IPS-NIHi11 (cell line): Measurements from ENCODE around the gene B4GALT5.

Source experiments
- DNase-seq: peaks from one replicate; pipeline ENCODE4 v3.0.0; 2012; ENCODE audit warnings: mixed read lengths, low spot score

The B4GALT5 gene

DNA sequence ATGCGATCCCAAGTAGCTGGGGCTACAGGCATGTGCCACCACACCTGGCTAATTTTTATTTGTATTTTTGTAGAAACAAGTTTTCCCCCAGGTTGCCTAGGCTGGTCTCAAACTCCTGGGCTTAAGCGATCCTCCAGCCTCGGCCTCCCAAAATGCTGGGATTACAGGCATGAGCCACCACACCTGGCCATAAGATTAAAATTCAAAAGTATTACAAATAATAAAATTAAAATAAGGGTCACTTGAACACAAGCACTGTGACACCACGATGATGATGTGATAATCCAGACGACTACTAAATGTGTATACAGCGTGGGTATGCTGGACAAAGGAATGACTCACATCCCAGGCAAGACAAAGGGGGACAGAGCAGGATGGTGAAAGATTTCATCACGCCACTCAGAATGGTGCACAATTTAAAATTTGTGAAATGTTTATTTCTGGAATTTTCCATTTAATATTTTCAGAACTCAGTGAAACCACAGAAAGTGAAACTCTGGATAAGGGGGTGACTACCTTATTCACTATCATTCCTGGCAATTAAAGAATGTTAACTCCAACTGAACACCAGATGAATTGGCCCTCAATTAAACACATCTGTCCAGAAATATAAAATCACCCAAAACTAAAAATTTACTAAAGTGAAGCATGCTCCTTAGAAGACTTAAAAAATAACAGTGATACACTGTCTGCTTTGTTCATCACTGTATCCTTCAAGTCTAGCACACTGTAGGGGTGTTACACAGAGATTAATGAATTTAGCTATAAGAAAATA is 13.1 kb downstream of the B4GALT5 start:
- DNase-seq: no peak

DNA sequence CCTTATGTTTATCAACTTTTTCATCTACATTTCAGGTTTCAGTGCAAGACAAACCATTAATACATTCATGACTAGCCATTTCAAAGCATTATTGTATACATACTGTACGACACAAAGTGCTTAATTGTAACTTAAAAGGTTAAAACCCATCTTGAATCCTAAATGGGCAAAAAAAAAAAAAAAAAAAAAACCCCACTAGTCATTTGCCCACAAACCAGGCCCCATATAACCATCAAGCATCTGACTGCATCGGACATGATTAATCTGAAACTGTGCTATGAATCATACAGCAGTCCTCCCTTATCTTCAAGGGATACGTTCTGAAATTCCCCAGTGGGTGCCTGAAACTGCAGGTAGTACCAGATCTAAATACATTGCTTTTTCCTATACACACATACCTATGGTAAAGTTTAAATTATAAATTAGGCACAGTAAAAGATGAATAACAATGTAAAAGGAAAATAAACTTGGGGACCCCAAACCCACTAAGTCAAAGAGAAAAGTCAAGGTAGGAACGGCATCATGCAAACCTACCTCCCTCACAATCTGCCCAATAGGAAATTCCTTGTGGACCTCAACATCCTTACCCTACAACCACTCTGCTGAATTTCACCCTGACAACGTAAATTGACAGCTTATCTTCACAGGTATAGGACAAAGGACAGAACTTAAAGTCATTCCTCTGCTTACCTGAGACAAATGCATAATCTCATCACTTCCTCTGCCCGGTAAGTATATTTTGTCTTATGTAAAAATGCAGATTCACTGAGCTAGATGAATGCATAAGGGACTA is 14.3 kb downstream of the B4GALT5 start:
- DNase-seq: no peak

DNA sequence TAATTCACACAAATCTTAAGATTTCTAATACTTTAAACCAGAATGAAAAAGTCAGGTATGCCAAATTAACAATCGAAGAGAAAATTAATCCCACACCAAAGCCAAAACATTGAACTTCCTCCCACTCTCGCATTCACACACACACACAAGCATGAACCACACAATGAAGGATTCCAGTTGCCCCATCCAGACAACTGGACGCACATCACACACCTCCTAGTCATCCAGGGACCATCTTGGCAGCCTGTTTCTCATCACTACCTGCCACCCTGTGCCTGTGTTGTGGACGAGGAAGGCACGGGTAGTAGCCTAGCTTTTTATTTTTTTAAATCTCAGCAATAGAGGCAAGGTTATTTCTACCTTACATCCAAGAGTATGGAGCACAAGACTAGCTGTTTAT is 15.2 kb downstream of the B4GALT5 start:
- no peak for DNase-seq

DNA sequence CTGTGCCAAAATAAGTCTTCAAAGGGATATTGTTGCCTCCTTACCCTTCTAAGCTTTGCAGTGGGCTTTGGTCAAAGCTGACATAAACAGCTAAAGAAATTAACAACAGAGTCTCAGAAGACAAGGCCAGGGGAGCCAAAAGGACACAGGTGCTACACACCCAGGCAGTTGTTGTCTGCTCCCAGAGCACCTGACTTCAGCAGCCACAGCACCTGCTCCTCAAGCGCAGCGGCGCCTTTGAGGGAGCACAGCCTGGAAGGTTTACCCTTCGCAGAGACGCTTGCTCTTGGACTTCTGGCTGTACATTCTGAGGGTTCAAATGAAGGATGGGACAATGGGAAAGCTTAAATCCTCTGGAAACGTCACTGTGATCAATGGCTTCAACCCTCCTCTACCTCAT is 16.6 kb downstream of the B4GALT5 start:
- DNase-seq: no peak

DNA sequence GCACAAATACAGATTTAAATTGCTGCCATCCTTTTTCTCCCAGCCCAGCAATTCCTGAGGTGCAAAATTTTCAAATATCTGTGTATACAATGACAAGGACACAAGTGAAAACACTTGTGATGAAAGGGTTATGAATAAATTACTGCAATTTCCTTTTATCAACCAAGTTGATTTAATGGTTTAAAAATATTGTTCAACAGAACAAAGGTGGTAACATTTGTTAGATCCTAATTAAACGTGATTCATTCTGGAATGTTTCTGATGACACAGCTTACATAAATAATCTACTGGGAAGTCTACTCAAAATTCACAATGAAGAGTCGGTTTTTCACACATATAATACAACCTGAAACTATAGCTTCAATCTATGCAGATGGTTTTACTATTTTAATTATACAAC is 17.1 kb downstream of the B4GALT5 start:
- no peak for DNase-seq

DNA sequence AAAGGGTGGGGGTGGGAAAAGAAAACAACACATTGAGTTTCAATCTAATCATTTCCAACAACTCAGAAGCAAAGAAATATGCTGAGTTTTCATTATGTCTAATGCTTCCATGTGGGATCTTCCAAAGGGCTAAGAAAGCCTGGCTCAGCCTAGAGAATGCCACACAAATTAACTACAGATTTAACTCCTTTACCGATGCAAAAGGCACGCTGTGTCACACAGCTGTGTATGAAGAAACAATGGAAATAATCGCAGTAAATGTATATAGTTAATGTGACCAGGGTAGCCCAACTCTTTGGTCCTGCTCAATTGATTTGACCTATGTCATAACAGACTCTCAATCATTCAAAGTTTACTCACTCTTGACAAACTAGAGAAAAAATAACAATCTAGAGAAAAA is 17.8 kb downstream of the B4GALT5 start:
- DNase-seq: no peak

DNA sequence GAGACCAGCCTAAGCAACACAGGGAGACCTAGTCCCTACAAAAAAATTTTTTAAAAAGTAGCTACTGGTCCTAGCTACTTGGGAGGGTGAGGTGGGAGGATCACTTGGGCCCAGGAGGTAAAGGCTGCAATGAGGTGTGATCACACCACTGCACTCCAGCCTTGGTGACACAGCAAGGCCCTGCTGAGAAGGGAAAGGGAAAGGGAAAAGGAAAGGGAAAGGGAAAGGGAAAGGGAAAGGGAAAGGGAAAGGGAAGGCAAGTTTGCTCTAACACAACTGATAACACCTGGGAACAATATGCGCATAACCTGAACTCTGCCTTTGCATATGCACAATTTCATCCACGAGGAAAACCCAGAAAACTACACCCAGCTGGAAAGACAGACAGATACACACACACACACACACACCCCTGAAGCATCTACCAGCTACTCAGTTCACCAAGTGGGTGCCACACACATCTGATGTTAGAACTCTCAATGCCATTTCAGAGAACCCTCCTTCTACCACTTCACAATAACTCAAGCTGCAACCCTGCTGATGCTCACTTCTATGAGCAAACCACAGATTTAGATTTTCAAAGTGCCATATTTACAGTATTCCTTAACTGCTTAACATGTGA is 19.1 kb downstream of the B4GALT5 start:
- no peak for DNase-seq

DNA sequence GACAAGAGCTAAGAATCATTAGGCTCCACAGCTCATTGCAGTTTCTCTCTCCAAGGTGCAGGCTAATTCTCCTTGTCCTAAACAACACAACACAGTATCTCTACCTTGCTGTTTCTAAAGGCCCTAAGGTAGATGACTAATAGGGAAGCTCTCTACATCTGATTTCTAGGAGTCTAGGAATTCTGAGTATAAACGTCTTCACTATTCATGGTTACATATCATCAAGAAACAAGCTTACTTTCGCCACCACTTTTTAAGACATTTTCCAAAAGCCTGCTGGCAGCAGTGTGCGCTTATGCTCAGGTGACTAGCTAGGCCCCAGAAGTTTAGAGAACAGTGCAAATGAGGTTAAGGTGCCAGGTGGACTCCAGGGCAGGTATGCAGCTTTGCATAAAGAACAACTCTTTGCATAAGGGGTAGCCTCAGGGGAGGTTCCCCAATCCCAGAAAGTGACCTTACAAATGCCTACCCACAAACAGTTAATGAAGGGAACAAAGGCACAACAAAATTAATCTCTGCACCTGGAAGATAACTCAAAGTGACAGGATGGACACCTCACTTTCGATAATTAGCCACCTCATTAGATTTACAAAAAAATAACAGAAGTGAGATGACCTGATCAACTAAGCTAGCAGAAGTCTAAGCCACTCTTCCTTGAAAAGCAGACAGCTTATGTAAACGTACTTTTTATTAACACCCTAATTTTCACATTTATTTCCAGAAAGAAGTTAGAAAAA is 20.1 kb downstream of the B4GALT5 start:
- no peak for DNase-seq

DNA sequence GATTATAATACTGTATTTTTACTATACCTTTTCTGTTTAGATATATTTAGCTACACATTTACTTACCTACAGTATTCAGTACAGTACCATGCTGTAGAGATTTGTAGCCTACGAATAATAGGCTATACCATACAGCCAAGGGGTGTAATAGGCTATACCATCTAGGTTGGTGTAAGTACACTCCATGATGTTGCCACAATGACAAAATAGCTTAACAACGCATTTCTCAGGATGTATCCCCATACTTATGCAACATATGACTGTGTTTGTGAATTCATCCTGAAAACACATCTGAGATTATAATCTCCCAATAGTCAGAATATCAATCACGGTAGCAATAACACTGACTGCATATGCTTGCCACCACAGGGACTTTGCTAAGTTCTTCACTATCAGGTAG is 20.7 kb downstream of the B4GALT5 start:
- no peak for DNase-seq

DNA sequence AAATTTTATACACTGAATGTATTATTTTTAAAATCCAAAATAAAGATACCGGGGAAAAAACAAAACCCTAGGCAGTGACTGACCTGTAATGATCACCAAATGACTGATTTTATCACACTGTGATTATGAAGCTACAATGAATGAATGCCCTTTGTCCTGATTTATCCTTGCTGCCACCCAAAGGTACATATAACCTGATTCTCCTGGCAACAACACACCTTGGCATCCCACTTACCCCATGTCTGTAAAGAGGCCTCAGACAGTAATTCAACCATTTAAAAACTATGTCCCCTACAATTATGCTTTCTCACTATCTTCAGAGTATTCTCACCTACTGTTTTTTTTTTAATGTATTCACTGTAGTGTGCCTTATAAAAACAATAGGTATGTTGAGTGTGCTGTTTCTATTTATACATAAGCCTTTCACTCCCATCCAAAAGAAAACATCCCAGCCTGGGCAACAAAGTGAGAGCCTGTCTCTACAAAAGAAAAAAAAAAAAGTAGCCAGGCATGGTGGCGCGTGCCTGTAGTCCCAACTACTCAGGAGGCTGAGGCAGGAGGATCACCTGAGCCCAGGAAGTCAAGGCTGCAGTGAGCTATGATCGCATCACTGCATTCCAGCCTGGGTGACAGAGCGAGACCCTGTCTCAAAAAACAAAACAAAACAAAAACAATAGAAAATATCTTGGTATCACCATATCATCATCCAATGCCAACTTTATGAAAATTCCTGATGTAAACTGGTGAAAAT is 21.7 kb downstream of the B4GALT5 start:
- DNase-seq: no peak

DNA sequence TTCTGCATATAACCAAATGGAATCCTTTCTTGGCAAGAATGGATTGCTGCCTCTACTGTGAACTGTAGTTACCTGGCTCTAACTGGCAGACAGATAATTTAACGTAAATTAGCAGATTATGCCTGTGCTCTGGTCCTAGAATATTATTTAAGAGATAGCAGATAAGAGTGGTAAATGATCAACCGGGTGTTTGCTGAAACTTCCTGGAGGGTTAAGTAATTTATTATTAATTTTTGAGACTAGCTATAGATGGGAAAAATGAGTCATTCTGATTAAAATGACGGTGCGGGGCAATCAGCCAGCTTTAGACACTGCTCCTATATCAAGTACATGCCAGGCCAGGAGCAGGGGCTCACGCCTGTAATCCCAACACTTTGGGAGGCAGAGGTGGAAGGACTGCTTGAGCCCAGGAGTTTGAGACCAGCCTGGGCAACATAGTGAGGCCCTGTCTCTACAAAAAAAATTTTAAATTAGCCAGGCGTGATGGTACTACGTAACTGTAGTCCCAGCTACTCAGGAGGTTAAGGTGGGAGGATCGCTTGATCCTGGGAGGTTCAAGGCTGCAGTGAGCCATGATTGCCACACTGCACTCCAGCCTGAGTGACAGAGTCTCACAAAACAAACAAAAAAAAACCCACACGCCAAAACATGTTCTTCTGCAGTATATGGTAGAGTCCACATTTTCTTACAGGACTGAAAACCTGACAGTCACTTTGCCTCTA is 22.6 kb downstream of the B4GALT5 start:
- no peak for DNase-seq

DNA sequence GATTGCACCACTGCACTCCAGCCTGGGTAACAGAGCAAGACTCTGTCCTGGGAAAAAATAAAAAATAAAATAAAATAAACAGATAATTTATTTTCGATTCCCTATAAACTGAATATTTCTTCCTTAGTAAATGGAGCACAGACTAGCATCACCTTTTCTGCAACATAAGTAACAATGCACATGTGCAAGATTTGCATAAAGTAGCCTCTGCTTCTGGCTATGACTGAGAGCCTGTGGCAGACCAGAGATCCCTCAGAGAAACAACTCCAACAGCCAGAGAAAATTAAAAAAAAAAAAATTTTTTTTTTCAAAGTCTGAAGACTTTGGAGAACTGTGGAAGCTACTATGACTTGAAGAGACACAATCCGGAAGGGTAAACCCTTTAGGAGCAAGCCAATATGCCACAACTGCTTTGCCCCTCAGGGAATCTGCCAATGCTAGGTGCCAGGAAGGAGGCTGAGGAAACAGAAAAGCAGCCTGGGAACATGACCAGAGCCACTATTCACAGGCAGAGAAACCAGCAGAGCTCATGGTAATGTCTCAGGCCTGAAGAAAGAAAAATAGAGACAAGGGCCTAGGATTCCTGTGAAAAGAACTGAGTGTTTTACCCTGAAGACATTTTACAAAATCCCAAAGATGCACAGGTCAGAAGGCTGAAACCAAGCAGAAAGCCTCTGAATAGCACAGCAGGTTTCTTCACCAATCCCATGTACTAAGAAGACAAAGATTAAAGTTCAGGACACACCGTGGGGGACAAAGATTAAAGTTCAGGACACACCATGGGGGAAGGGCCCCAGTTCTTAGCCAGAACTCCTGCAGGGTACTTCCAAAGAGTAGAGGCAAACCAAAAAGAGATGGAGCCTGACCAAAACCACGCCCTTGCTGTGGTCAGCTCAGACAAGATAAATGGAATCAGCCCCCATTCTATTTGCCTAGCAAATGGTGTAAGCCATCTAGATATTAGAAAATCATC is 25.8 kb downstream of the B4GALT5 start:
- DNase-seq: no peak

DNA sequence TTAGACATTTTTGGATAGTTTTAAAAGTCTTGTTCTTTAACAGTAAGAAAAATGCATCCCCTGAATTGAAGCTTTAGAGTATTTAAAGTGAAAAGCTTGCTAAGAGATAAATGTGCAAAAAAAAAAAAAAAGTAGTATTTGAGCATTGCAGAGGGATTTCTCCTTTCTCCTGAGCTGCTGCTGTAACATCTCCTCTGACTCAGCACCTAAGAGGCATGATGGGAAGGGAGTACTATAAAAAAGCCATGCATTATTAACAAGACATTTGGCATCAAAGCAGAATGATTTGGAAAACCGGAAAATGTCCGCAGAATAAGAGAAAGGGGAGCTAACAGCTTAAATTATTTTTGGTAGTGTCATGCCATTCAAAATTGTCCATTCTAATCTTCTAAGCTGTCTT is 27.9 kb downstream of the B4GALT5 start:
- no peak for DNase-seq

DNA sequence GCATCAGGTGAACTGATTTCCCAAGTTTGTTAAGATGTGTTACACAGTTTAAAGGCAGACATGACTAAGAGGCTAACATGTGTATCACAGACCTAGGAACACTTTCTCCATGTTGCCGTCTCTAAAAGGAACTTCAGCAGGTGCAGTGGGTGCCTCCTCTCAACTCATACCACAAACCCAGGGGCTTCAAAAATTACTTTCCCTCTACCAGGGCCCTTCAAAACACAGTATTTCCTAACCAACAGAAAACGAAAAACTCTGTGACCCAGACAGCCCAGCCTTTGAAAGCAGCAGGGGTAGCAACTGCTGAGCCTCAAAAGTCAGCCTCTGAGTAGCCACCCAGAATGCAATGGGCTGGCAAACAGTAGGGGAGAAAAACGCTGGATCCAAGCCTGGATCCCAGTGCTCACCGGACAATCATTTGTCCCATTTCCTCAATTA is 28.5 kb downstream of the B4GALT5 start:
- DNase-seq: no peak

DNA sequence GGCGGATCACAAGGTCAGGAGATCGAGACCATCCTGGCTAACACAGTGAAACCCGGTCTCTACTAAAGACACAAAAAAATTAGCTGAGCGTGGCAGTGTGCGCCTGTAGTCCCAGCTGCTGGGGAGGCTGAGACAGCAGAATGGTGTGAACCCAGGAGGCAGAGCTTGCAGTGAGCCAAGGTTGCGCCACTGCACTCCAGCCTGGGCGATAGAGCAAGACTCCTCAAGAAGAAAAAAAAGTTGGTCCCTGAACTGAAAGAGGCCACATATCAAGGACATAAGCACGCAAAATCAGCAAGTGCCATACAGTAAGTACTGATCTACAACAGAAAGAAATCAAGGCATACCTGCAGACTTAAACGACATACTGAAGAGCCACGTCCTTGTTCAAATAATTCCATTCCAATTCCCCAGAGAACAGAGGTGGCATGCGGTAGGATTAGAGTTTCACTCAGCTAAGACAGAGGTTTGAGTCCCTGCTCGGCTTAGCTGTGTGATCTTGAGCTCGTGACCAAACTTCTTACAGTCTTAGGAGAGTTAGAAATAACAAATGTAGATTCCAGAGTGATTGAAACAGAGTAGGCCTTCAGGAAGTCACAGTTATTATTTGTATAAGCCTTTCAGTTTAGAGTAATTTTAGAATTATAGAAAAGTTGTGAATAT is 29.2 kb downstream of the B4GALT5 start:
- DNase-seq: no peak

DNA sequence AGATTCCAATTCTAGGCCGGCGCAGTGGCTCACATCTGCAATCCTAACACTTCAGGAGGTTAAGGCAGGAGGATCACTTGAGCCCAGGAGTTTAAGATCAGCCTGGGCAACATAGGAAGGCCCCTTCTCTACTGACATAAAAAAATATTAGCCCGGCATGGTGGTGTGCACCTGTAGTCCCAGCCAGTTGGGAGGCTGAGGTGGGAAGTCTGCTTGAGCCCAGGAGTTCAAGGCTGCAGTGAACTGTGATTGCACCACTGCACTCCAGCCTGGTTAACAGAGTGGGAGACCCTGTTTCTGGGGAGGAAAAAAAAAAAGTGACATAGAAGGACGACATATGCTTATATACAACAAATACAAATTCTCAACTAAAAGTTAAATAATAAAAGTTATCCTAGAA is 30.9 kb downstream of the B4GALT5 start:
- DNase-seq: no peak

DNA sequence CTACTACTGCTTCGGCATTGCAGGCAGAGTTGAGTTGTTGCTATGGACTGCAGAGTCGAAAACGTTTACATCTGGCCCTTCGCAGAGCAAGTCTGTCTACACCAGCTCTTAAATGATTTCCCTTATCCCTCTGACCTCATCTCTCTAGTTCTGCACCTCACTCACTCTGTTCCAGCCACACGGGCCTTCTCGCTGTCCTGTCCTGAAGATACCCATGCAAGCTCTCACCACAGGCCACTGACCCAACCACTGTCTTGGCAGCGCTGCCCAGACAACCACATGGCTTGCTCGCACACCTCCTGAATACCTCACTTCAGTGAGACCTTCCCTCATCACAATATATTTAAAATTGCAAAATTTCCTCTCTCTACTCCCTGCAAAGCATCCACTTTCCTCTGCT is 31.4 kb downstream of the B4GALT5 start:
- no peak for DNase-seq

DNA sequence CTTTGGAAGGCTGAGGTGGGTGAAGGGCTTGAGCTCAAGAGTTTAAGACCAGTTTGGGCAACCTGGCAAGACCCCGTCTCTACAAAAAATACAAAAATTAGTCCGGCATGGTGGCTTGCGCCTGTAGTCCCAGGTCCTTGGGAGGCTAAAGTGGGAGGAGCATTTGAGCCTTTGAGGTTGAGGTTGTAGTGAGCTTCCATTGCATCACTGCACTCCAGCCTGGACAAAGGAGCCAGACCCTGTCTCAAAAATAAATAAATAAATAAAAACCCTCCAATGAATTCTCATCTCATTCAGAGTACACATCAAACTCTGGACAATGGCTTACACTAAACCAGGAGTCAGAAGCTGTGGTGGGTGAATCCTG is 31.8 kb downstream of the B4GALT5 start:
- no peak for DNase-seq

DNA sequence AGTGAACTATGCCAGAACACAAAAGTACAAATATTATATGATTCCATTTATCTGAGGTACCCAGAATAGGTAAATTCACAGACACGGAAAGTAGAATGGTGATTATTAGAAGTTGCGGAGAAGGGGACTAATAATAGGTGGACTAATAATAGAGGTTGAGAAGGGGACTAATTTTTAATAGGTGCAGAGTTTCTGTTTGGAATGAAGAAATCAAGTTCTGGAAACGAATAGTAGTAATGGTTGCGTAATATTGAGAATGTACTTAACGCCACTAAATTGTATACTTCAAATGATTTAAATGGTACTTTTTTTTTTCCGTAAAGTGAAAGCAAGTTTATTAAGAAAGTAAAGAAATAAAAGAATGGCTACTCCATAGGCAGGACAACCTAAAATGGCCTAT is 33.2 kb downstream of the B4GALT5 start:
- no peak for DNase-seq
